ENCODE results near the gene FXYD7. TPM values are rescaled to one million over a fixed set of nuclear protein-coding genes. Genes with fewer than 3 reads are reported as not detected.
"Not testable (repeated sequence)": the region's sequence is repeated elsewhere in the genome, so short reads cannot be mapped to it uniquely, and the experiment has no call there.

FXYD7 gene
- total RNA-seq, 2 donors from 2014 or later = not detected

- TF ChIP-seq CTCF (IDR thresholded peaks at IDR 0.05) = no peak
- H3K36me3 ChIP-seq = no peaks in the 10 kb centered on the region
- peaks cover 0 to 7% of the 10 kb centered on the region in 2 donors for H3K27me3 ChIP-seq
- no peak overlapping the region for H3K4me3 ChIP-seq
- no peaks in the 10 kb centered on the region for H3K9me3 ChIP-seq
- no peak for DNase-seq (ENCODE audit: low spot score)
- H3K4me1 ChIP-seq = peaks cover 0 to 20% of the 10 kb centered on the region in 2 donors
- H3K27ac ChIP-seq = no peak overlapping the region
Measured at GRCh38 chr19:35150445-35150844, 7.4 kb downstream of the FXYD7 start.

- Histone ChIP-seq H3K4me3 (no peak overlapping the region), H3K36me3 (no peaks in the 10 kb centered on the region), H3K9me3 (no peaks in the 10 kb centered on the region), H3K27me3 (peaks cover 0 to 7% of the 10 kb centered on the region in 2 donors), H3K27ac (no peak overlapping the region), H3K4me1 (peaks cover 0 to 23% of the 10 kb centered on the region in 2 donors)
- no peak for DNase-seq (ENCODE audit: low spot score)
- no peak for TF ChIP-seq CTCF (IDR thresholded peaks at IDR 0.05)
Measured at GRCh38 chr19:35151273-35152065, 8.4 kb downstream of the FXYD7 start.

GRCh38 chr19:35153129-35153522 lies 10.1 kb downstream of the FXYD7 start:
- H3K27me3 ChIP-seq; H3K27ac ChIP-seq; H3K36me3 ChIP-seq; H3K9me3 ChIP-seq; H3K4me3 ChIP-seq; DNase-seq (ENCODE audit: low spot score): not testable (repeated sequence)
- peaks cover 0 to 23% of the 10 kb centered on the region in 2 donors for H3K4me1 ChIP-seq

- TF ChIP-seq CTCF (IDR thresholded peaks at IDR 0.05) = peak in 1 of 2 donors; percentile 66
- Histone ChIP-seq H3K4me1 (peaks cover 0 to 23% of the 10 kb centered on the region in 2 donors), H3K4me3 (peak overlapping the region; percentile 58 to 67), H3K27me3 (peaks cover 0 to 7% of the 10 kb centered on the region in 2 donors), H3K9me3 (no peaks in the 10 kb centered on the region), H3K36me3 (peaks cover 10% of the 10 kb centered on the region), H3K27ac (peak overlapping the region; percentile 70 to 85)
- no peak for DNase-seq (ENCODE audit: low spot score)
Measured at GRCh38 chr19:35153701-35154524, 10.9 kb downstream of the FXYD7 start.

- peaks cover 0 to 7% of the 10 kb centered on the region in 2 donors for H3K27me3 ChIP-seq
- no peak for TF ChIP-seq CTCF (IDR thresholded peaks at IDR 0.05)
- peaks cover 10% of the 10 kb centered on the region for H3K36me3 ChIP-seq
- peak within 1 kb of the TSS; percentile 58 to 67 for H3K4me3 ChIP-seq
- DNase-seq (ENCODE audit: low spot score) = peak; percentile 85
- no peaks in the 10 kb centered on the region for H3K9me3 ChIP-seq
- peak within 1 kb of the TSS; percentile 70 to 85 for H3K27ac ChIP-seq
- peaks cover 0 to 23% of the 10 kb centered on the region in 2 donors for H3K4me1 ChIP-seq
Measured at GRCh38 chr19:35154525-35155406, 11.7 kb downstream of the FXYD7 start, which contains the start of gene FXYD5. Gene FXYD5 (plus strand): TSS chr19:35154735. CDS start chr19:35155551, 816 bp downstream.
